ENCODE data around the gene CYTH1. TPM values are rescaled to one million over a fixed set of nuclear protein-coding genes. Genes with fewer than 3 reads are reported as not detected.

CYTH1 gene
- total RNA-seq, 3 donors from 2014 or later, result 55.9 to 99.3 (median 82.8) TPM

- ATAC-seq (no peak), DNase-seq (no peak)
- Mint-ChIP-seq H3K27me3 (ENCODE audit: low read depth) (no peaks in the 10 kb centered on the region), H3K36me3 (ENCODE audit: insufficient read depth) (no peaks in the 10 kb centered on the region), H3K9me3 (no peaks in the 10 kb centered on the region), H3K4me3 (no peak overlapping the region), H3K4me1 (ENCODE audit: low read depth) (no peaks in the 10 kb centered on the region)
Observed at GRCh38 chr17:78624324-78625151, 157.5 kb downstream of the CYTH1 start.

Other genes starting within 250 kb of the CYTH1 start
- under 1 TPM; 0.05 to 0.08 (median 0.05) TPM for gene DNAH17, start 204.9 kb downstream of the CYTH1 start, total RNA-seq
- 100 to 1,000 TPM; 157 to 179 (median 170) TPM for gene USP36, start 58.5 kb upstream of the CYTH1 start, total RNA-seq
- not detected for gene CEP295NL, start 120.9 kb upstream of the CYTH1 start, total RNA-seq
- gene TIMP2, start 143.1 kb upstream of the CYTH1 start, total RNA-seq, result 1 to 10 TPM in 1 of 3 donors, under 1 TPM in 2; 0.63 to 1.0 (median 0.81) TPM
- gene LGALS3BP, start 197.7 kb upstream of the CYTH1 start, total RNA-seq, result 10 to 100 TPM; 14.5 to 32.1 (median 29.9) TPM
- 10 to 100 TPM; 46.7 to 68.6 (median 55.5) TPM for gene CANT1, start 227.5 kb upstream of the CYTH1 start, total RNA-seq
- gene C1QTNF1, start 241.9 kb upstream of the CYTH1 start, total RNA-seq, result under 1 TPM; 0.29 to 0.41 (median 0.38) TPM

All from activated T-cell treated with anti-CD3 and anti-CD28 coated beads, Interleukin-2, amount 50 U/mL, for 4 hours (primary cell).